ENCODE measurements around the gene SERGEF. TPM values are rescaled to one million over a fixed set of nuclear protein-coding genes. Genes with fewer than 3 reads are reported as not detected.
"Not testable (repeated sequence)": the region's sequence is repeated elsewhere in the genome, so short reads cannot be mapped to it uniquely, and the experiment has no call there.

The SERGEF gene
- total RNA-seq, 4 donors from 2014 or later = 18.9 to 23.9 (median 20.6) TPM

DNA sequence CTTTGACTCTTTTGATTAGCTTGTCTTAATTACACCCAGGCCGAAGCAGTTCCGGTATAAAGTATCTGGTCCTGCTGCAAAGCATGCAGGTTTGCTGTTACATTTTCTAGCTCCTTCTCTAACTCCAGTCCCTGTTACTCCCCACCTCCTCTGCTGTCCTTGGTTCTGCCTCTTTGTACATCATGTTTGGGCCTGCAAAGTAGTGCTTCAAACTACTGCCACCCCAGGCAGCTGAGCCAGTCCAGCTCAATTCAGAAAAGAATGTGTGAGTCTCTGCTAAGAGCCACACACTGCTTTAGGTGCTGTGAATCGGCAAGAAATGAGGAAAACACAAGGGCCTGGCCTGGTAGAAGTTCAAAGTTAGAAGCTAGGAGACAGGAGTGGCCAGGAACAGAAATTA lies 136.0 kb downstream of the SERGEF start:
- DNase-seq (ENCODE audit: low spot score) (no peak), ATAC-seq (ENCODE audit: low FRiP score) (no peak)
- TF ChIP-seq, protein P1, sequence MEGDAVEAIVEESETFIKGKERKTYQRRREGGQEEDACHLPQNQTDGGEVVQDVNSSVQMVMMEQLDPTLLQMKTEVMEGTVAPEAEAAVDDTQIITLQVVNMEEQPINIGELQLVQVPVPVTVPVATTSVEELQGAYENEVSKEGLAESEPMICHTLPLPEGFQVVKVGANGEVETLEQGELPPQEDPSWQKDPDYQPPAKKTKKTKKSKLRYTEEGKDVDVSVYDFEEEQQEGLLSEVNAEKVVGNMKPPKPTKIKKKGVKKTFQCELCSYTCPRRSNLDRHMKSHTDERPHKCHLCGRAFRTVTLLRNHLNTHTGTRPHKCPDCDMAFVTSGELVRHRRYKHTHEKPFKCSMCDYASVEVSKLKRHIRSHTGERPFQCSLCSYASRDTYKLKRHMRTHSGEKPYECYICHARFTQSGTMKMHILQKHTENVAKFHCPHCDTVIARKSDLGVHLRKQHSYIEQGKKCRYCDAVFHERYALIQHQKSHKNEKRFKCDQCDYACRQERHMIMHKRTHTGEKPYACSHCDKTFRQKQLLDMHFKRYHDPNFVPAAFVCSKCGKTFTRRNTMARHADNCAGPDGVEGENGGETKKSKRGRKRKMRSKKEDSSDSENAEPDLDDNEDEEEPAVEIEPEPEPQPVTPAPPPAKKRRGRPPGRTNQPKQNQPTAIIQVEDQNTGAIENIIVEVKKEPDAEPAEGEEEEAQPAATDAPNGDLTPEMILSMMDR (IDR thresholded peaks at IDR 0.05) = no peak

DNA sequence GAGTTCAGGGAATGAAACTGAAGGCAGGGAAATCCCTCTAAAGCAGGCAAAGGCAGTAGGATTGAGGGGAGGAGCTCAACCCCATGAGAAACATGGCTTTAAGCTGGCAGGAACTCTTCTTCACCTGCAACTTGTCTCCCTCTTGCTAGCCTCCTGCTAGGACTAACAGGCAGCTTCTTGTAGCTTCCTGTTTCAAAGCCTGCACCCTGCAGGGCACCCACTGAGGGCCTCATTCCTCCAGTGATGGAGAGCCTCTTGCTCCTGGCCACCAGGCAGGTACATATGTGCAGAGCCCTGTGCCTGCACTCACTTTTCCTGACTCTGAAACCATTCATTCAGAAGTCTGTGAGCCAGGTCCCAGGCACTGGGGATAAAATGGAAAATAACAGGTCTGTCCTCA lies 137.0 kb downstream of the SERGEF start:
- TF ChIP-seq, protein P1 (IDR thresholded peaks at IDR 0.05) = no peak
- no peak for ATAC-seq (ENCODE audit: low FRiP score)
- DNase-seq (ENCODE audit: low spot score) = no peak

DNA sequence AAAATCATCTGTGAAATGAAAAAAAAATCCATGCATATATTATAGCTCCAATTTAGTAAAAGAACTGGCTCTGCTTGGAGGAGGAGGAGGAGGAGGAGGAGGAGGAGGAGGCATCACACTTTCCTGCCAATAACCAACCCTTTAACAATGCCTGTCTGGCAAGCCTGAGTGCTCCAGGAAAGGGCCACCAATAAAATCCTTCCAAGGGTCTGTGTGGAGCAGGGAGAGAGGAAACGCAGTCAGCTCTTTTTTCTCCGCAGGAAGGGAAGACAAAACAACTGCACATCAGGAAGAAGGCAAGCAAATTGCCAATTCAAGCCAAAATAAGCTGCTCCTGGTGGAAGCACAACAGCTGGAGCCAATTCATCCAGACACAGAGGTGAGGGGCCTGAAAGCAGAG lies 139.3 kb downstream of the SERGEF start:
- ATAC-seq (ENCODE audit: low FRiP score) (no peak), DNase-seq (ENCODE audit: low spot score) (no peak)
- TF ChIP-seq, protein P1 (IDR thresholded peaks at IDR 0.05) = no peak

DNA sequence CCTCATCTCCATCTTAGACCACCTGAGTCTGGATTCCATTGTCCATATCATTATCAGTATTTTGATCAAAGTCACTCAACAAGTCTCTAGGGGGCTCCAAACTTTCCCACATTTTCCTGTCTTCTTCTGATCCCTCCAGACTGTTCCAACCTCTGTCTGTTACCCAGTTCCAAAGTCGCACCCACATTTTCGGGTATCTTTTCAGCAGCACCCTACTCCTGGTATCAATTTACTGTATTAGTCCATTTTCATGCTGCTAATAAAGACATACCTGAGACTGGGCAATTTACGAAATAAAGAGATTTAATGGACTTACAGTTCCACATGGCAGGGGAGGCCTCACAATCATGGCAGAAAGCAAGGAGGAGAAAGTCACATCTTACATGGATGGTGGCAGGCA lies 144.4 kb downstream of the SERGEF start:
- ATAC-seq (ENCODE audit: low FRiP score); DNase-seq (ENCODE audit: low spot score): not testable (repeated sequence)

DNA sequence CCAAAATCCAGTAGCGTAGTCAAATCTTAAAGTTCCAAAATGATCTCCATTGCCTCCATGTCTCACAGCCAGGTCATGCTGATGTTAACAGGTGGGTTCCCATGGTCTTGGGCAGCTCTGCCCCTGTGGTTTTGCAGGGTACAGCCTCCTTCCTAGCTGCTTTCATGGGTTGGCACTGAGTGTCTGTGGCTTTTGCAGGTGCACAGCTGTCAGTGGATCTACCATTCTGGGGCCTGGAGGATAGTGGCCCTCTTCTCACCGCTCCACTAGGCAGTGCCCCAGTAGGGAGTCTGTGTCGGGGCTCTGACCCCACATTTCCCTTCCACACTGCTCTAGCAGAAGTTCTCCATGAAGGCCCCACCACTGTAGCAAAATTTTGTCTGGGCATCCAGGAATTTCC lies 145.5 kb downstream of the SERGEF start:
- ATAC-seq (ENCODE audit: low FRiP score) (no peak), DNase-seq (ENCODE audit: low spot score) (no peak)
- TF ChIP-seq, protein P1 (IDR thresholded peaks at IDR 0.05) = no peak

DNA sequence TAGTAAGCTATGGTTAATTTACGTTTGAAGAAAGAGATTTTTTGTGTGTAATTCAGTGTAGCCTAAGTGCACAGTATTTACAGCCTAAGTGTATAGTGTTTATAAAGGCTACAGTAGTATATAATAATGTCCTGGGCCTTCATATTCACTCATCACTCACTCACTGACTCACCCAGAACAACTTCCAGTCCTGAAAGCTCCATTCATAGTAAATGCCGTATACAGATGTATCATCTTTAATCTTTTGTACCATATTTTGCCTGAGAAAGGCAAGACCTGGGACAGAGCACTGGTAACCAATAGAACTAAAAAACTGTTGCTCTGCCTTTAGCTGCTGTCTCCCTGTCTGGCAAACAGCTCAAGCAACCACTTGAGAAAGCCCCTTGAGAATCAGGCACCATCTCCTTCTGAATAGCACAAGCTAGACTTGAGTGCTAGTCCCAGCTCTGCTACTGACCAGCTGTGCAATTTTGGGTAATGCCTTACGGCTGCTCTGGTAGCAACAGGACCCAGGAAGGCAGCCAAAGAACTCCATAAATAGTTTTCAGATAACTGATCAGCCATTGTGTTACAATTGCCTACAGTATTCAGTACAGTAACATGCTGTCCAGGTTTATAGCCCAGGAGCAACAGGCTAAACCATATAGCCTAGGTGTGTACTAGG lies 146.9 kb downstream of the SERGEF start:
- TF ChIP-seq, protein P1 (IDR thresholded peaks at IDR 0.05) = no peak
- ATAC-seq (ENCODE audit: low FRiP score) = no peak

DNA sequence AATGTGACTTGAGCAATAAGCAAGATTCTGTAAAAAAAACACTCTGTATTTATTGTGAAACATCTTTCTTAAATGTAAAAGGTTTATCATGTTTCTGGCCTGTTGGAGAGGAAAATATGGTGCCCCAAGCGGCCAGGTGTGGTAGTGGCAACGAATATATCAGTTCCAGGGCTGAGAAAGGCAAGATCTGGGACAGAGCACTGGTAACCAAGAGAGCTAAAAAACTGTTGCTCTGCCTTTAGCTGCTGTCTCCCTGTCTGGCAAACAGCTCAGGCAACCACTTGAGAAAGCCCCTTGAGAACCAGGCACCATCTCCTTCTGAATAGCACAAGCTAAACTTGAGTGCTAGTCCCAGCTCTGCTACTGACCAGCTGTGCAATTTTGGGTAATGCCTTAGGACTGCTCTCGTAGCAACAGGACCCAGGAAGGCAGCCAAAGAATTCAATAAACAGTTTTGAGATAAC lies 148.3 kb downstream of the SERGEF start:
- DNase-seq (ENCODE audit: low spot score) (no peak), ATAC-seq (ENCODE audit: low FRiP score) (no peak)
- TF ChIP-seq, protein P1 (IDR thresholded peaks at IDR 0.05) = no peak

More for the DNA sequence above, 146.9 kb downstream of the SERGEF start:
- DNase-seq (ENCODE audit: low spot score) = no peak

Measured in omental fat pad (tissue), 4 donors.